ENCODE data around the gene HOXA2. TPM values are rescaled to one million over a fixed set of nuclear protein-coding genes. Genes with fewer than 3 reads are reported as not detected.

Gene HOXA2
- total and polyA plus RNA-seq, 7 donors: 0.17 to 1.1 (median 0.42) TPM

- ATAC-seq (no peak), DNase-seq (no peak)
- TF ChIP-seq CTCF (IDR thresholded peaks at IDR 0.05): no peak
- Histone ChIP-seq H3K4me1 (peaks cover 30% of the 10 kb centered on the region), H3K4me3 (peak overlapping the region; percentile 82), H3K27me3 (ENCODE audit: insufficient read depth in 3 of 3, low read length in 2 of 3) (no peaks in the 10 kb centered on the region), H3K9me3 (no peaks in the 10 kb centered on the region), H3K36me3 (ENCODE audit: insufficient read depth in 1 of 2, low read depth in 1 of 2) (peaks cover 0 to 2% of the 10 kb centered on the region in 2 donors), H3K27ac (peak overlapping the region; percentile 92)
- WGBS, 3 donors: 43 to 55% (median 44%) methylated on average over 4 of the region's 4 CpGs
- intact Hi-C loops (cut with DNase I): no loop called here
These were observed 9.9 kb upstream of the HOXA2 start for GRCh38 chr7:27112361-27112760.

- no peak overlapping the region for H3K4me3 ChIP-seq
These were observed 9.3 kb upstream of the HOXA2 start for GRCh38 chr7:27111751-27112277.

GRCh38 chr7:27111042-27111750, 8.7 kb upstream of the HOXA2 start:
- H3K36me3 ChIP-seq (ENCODE audit: insufficient read depth in 1 of 2, low read depth in 1 of 2): no peaks in the 10 kb centered on the region
- peaks cover 41% of the 10 kb centered on the region for H3K4me1 ChIP-seq
- H3K27me3 ChIP-seq (ENCODE audit: insufficient read depth in 3 of 3, low read length in 2 of 3): no peaks in the 10 kb centered on the region
- intact Hi-C loops (cut with DNase I): no loop called here
- H3K9me3 ChIP-seq: no peaks in the 10 kb centered on the region
- H3K27ac ChIP-seq: peak overlapping the region; percentile 92
- peak; percentile 68 to 77 for DNase-seq
- peak in 3 of 4 donors; percentile 38 to 58 (median 50) for ATAC-seq
- no peak for TF ChIP-seq CTCF (IDR thresholded peaks at IDR 0.05)
- peak overlapping the region; percentile 33 for H3K4me3 ChIP-seq
- WGBS, 3 donors: 51 to 54% (median 53%) methylated on average over 6 of the region's 6 CpGs

More at GRCh38 chr7:27111751-27112277, 9.3 kb upstream of the HOXA2 start:
- H3K27ac ChIP-seq: peak overlapping the region; percentile 92
- no peaks in the 10 kb centered on the region for H3K27me3 ChIP-seq (ENCODE audit: insufficient read depth in 3 of 3, low read length in 2 of 3)
- H3K4me1 ChIP-seq: peaks cover 34% of the 10 kb centered on the region
- DNase-seq: no peak
- intact Hi-C loops (cut with DNase I): no loop called here
- H3K36me3 ChIP-seq (ENCODE audit: insufficient read depth in 1 of 2, low read depth in 1 of 2): peaks cover 0 to 2% of the 10 kb centered on the region in 2 donors
- WGBS, 3 donors: 22 to 28% (median 26%) methylated on average over 4 of the region's 4 CpGs
- no peaks in the 10 kb centered on the region for H3K9me3 ChIP-seq
- no peak for TF ChIP-seq CTCF (IDR thresholded peaks at IDR 0.05)
- no peak for ATAC-seq

GRCh38 chr7:27110186-27111031, 7.9 kb upstream of the HOXA2 start:
- intact Hi-C loops (cut with DNase I): no loop called here
- Histone ChIP-seq H3K36me3 (ENCODE audit: insufficient read depth in 1 of 2, low read depth in 1 of 2) (no peaks in the 10 kb centered on the region), H3K4me3 (peak overlapping the region; percentile 33), H3K27ac (peak overlapping the region; percentile 68), H3K9me3 (no peaks in the 10 kb centered on the region), H3K4me1 (peaks cover 43% of the 10 kb centered on the region), H3K27me3 (ENCODE audit: insufficient read depth in 3 of 3, low read length in 2 of 3) (no peaks in the 10 kb centered on the region)
- 59 to 66% (median 65%) methylated on average over 51 to 66 of the region's 66 CpGs for WGBS, 3 donors
- DNase-seq: peak; percentile 79
- peak in 3 of 4 donors; percentile 27 to 66 (median 47) for ATAC-seq
- TF ChIP-seq CTCF (IDR thresholded peaks at IDR 0.05): no peak

All from psoas muscle (tissue), 8 donors.